Measurements from ENCODE around the gene ZNF232.
A peak's percentile ranks its signal among the peaks of the same experiment; 100 is the strongest.
"Not testable (repeated sequence)": the region's sequence is repeated elsewhere in the genome, so short reads cannot be mapped to it uniquely, and the experiment has no call there.

The ZNF232 gene

GRCh38 chr17:5130261-5130660 lies 18.6 kb upstream of the ZNF232 start:
- DNase-seq, result not testable (repeated sequence)

GRCh38 chr17:5129770-5130169 lies 18.1 kb upstream of the ZNF232 start:
- DNase-seq, result not testable (repeated sequence)

GRCh38 chr17:5128905-5129535 lies 17.3 kb upstream of the ZNF232 start:
- no peak for DNase-seq

- not testable (repeated sequence) for DNase-seq
Observed at GRCh38 chr17:5128387-5128786, 16.7 kb upstream of the ZNF232 start.

GRCh38 chr17:5127910-5128309 lies 16.2 kb upstream of the ZNF232 start:
- no peak for DNase-seq

- no peak for DNase-seq
Observed at GRCh38 chr17:5126719-5127488, 15.2 kb upstream of the ZNF232 start.

- DNase-seq, result not testable (repeated sequence)
Observed at GRCh38 chr17:5124896-5125295, 13.2 kb upstream of the ZNF232 start.

GRCh38 chr17:5124125-5124760 lies 12.6 kb upstream of the ZNF232 start:
- not testable (repeated sequence) for DNase-seq

- DNase-seq, result peak in 3 of 58 donors; percentile 25 to 62 (median 33)
Observed at GRCh38 chr17:5123343-5124124, 11.9 kb upstream of the ZNF232 start.

GRCh38 chr17:5122586-5123342 lies 11.1 kb upstream of the ZNF232 start:
- DNase-seq, result peak in 16 of 58 donors; percentile 4 to 59 (median 37)

- not testable (repeated sequence) for DNase-seq
Observed at GRCh38 chr17:5122056-5122455, 10.4 kb upstream of the ZNF232 start.

- DNase-seq, result no peak
Observed at GRCh38 chr17:5121186-5121841, 9.6 kb upstream of the ZNF232 start.

- not testable (repeated sequence) for DNase-seq
Observed at GRCh38 chr17:5120436-5121185, 8.9 kb upstream of the ZNF232 start.

GRCh38 chr17:5120036-5120435 lies 8.4 kb upstream of the ZNF232 start:
- DNase-seq, result no peak

GRCh38 chr17:5118219-5118618 lies 6.5 kb upstream of the ZNF232 start:
- no peak for DNase-seq

GRCh38 chr17:5115673-5116651 lies 4.3 kb upstream of the ZNF232 start, which contains the start of gene USP6:
TSS of gene USP6 (plus strand) at chr17:5116032. CDS start at chr17:5130368, 14,336 bp downstream.
- peak in 4 of 58 donors; percentile 7 to 38 (median 18) for DNase-seq

GRCh38 chr17:5110816-5111215 lies 862 bp downstream of the ZNF232 start:
- no peak for DNase-seq

- no peak for DNase-seq
Observed at GRCh38 chr17:5100832-5101231, 10.8 kb downstream of the ZNF232 start.

All from anterior cingulate cortex (tissue), 58 donors.